22Rv1 (cell line): ENCODE data around the gene PDPN.

Source experiments
- ZFX ChIP-seq: fragments of 450-650 bp; IDR thresholded peaks from 2 replicates; pipeline ENCODE4 v1.6.1; 2017; ENCODE audit warnings: antibody characterized with exemption, borderline replicate concordance
- TF ChIP-seq, protein P1 (sequence below): fragments of 450-650 bp; IDR thresholded peaks from 2 replicates; pipeline ENCODE4 v1.5.1; 2017; ENCODE audit warnings: mild to moderate bottlenecking

DNA sequence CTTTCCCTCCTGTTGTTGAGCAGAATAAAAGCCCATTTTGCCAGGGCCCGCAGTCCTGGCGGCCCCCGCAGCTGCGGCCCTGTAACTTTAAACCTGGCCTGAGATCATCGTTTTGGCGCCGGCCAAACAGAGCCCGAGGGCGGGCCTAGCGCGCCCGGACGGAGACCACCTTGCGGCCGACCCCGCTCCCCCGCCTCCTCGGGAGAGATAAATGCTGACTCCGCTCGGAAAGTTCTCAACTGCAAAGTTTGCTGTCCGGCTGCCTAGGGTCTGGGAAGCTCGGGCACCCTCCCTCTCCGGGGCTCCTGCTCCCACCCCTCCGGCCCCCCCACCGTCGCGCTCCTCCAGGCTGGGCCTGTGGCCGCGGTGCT, at the start of gene PDPN:
- TF ChIP-seq, protein P1, sequence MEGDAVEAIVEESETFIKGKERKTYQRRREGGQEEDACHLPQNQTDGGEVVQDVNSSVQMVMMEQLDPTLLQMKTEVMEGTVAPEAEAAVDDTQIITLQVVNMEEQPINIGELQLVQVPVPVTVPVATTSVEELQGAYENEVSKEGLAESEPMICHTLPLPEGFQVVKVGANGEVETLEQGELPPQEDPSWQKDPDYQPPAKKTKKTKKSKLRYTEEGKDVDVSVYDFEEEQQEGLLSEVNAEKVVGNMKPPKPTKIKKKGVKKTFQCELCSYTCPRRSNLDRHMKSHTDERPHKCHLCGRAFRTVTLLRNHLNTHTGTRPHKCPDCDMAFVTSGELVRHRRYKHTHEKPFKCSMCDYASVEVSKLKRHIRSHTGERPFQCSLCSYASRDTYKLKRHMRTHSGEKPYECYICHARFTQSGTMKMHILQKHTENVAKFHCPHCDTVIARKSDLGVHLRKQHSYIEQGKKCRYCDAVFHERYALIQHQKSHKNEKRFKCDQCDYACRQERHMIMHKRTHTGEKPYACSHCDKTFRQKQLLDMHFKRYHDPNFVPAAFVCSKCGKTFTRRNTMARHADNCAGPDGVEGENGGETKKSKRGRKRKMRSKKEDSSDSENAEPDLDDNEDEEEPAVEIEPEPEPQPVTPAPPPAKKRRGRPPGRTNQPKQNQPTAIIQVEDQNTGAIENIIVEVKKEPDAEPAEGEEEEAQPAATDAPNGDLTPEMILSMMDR: no peak
- no peak for TF ChIP-seq ZFX
